ENCODE results near the gene MOB3B.

Gene MOB3B

DNA sequence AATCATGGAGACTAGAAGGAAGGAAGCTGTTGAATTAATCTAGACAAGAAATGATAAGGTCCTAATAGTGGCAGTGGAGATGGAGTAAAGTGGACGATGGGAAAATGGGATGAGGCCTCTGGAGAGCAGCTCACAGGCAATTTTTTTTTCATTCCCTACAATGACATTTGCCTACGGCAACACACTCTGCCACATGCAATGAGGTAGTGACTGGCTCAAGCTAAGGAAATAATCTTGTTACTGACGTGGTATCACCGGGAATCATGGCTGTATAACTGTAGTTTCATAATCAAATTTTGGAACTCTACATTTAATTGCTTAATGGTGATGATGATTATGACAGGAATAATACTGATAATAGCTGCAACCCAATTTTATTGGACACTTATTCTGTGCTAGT is 12.1 kb upstream of the MOB3B start:
- no peak for DNase-seq (ENCODE audit: low spot score)

DNA sequence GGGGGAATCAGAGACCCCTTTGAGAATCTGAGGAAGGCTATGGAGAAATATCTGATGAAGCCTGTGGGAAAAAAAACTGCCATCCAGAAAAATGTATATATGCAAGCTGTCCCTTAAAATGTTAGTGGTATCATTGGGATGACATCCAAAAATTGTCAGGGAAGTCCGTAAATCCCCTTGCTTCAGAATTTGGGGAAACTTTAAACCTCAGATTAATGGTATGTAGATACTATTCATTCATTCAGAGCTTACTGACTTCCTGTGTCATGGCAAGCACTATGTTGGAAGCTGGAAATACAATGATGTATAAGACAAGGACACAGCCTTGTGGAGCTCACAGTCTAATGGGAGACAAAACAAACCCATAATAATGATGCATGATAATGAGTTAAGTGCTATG is 10.9 kb upstream of the MOB3B start:
- no peak for DNase-seq (ENCODE audit: low spot score)

DNA sequence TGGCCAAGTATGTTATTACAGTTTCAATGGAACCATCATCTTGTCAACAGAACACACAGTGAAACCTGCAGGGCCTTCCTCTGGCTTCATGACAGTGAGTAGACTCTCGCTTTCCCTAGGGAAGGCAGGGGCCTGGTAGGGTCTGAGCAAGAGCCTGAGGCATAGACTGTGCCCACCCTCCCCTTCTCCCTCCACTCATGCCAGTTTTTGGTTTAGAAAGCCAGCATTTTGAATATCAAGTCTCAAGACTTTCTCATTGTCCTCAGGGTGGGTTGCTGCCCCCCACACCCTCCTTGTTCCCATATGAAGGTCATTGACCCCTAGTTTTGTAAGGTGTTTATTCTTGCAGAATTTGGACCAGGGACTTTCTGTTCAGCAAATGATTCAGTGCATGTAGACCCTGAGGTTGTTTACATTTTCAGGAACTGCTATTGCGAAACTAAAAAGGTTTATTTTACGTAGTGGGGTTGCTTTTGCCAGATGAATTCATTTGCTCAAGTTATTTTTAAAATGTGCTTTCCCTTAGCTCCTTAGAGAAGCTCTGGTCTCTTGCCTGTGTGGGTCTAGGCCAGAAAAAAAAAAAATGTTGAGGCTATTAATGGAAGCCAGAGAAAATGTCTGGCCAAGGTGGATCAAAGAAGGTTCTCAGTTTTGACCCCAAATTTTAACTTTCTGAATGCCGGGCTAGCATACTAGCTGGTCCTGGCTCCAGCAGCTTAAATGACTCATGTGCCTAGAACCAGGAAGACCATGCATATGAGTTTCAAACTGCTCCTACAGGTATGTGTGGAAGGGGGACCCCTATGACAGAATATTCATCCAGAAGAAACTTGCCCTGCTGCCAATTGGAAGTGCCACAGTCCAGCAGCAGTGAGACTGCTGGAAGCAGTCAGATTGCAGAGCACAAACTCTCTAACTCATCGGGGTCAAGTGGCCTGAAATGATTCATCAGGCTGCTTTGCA is 10.1 kb upstream of the MOB3B start:
- DNase-seq (ENCODE audit: low spot score): peak; percentile 62

DNA sequence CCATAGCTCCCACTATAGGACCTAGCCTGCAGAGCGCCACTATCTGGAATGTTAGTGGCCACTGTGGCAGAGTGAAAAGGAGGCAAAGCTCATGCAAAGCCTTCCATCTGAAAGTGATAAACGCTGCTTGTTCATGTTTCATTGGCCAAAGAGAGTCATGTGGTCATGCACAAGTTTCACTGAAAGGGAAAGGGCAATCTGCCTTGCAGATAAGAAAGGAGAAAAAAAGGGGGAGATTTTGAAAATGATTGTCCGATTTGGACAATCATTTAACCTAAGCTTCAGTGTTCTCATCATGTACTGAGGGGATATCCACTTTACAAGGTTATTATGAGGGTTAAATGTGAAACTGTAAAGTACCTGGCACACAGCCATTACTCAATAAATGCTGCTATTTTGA is 9.0 kb upstream of the MOB3B start:
- peak; percentile 38 for DNase-seq (ENCODE audit: low spot score)

DNA sequence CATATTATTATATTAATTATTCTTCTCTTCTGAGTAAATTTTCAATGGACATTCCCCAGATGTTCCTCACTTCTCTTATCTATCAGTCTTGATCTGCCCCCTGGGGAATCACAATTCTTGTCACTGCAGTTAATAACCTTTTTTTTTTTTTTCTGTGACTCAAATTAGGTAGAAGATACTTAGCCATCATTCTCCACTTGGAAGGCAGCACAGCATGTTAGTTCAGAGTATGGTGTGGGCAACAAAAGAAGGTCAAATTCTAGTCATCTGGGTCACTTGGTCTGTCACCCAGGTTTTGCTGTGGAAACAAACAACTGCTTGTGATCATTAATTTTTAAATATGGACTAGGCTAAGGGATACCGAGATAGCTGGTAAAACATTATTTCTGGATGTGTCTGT is 8.1 kb upstream of the MOB3B start:
- no peak for DNase-seq (ENCODE audit: low spot score)

DNA sequence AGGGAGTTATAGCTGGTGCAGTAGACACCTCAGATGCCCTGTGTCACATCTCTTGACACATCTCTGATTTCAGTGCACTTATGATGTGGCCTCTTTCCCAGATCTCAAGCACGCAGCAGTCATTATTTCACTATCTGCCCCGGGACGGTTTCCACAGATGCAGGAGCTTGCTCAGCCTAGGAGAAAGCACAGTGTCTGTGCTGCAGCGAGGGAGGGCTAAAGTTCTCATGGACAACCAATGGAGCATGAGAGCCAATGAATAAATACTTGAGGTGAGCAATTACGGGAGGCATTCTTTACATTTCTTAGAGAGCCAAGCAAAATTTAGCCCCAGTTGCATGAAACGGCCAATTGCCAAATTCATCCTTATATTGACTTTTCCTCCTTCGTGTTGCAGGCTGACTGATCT is 7.4 kb upstream of the MOB3B start:
- peak; percentile 80 for DNase-seq (ENCODE audit: low spot score)

DNA sequence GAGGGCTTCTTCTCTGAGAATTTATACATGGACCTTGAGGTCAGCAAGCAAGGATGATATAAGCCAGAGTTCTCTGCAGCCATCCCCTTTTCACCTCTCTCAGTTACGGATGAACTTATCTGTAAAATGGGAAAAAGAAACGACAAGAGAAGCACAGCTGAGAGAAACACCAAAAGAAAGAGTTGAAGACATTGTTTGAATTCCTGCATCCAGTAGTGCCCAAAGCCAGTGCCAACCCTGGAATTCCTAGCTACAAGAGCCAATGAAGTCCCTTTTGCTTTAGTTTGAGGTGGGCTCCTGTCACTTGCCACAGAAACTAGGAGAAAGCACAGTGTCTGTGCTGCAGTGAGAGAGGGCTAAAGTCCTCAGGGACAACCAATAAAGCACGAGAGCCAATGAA is 6.6 kb upstream of the MOB3B start:
- DNase-seq (ENCODE audit: low spot score): no peak

DNA sequence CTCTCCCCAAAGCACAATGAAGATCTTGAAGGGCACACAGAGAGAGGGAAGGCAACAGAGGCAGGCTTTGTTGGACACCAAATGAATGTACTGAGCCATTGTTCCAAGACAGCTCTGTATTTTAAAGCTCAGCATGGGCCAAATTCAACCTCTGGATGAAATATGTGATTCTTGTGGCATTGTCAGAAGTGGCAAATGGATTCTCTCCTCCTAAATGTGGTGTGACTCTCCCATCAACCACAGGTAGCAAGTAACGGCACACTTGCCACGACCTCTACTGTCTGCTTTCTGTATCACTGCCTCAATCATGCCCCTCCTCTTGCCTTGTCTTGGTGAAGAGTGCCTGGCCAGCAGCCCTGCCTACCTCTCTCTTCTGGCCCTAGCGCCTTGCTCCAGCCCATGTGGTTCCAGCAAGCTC is 6.1 kb upstream of the MOB3B start:
- peak; percentile 11 for DNase-seq (ENCODE audit: low spot score)

DNA sequence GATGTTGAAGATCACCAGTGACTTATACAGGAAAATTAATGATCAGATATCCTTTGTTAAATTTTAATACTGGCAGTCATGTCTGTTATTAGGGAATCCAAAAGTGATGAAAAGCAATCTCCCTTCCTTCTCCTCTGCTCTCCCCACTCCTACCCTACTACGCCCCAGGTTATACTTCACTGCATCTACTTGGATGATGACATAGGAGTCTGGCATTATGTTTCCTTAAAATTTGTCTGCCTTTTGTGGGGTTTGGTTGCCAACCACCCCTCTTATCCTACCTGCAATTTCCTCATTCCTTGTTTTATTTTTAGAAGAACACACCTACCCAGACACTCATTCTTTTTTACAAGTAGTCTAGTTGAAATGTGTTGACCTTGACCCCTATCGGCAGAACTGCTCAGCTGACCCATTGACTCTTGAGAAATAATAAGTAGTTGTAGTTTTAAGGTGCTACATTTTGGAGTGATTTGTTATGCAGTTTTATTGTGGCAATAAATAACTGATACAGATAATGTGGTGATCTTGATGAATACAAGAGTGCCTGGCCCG is 5.1 kb upstream of the MOB3B start:
- DNase-seq (ENCODE audit: low spot score): peak; percentile 43

DNA sequence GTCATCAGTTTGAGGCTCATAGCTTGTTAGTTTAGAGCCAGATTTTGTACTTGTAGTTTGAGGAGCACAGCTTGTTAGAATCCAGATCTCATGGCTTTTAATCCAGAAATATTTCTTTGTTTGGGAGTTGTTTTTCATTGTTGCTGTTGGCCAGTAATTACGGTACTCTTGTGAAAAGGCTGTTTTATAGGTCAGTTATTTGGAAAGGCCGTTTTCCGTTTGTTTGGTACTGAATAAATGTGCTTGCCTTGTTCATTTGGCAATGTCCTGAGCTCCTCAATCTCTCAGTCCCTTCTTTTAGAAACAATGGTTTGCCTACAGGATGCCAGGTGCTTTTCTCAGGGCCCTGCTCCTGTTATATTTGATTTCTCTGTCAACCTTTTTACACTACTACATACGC is 4.5 kb upstream of the MOB3B start:
- DNase-seq (ENCODE audit: low spot score): no peak

DNA sequence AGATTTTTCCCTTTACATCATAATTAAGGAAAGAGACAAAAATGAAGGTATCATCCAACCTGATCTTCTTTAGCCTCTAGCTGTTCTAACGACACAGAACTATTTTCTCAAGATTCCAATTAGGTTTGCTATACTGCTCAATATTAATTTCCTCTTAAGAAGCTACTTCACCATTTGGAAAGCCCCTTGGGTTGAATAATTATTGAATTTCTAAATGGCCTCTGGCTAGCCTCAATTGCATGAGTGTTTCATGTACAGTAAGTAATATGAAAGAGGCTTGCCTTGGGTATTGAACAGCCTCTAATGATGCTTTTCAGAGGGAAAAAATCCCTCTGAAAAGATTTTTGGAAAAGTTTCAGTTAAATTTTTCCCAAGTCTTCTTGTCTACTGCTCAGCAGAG is 3.7 kb upstream of the MOB3B start:
- no peak for DNase-seq (ENCODE audit: low spot score)

DNA sequence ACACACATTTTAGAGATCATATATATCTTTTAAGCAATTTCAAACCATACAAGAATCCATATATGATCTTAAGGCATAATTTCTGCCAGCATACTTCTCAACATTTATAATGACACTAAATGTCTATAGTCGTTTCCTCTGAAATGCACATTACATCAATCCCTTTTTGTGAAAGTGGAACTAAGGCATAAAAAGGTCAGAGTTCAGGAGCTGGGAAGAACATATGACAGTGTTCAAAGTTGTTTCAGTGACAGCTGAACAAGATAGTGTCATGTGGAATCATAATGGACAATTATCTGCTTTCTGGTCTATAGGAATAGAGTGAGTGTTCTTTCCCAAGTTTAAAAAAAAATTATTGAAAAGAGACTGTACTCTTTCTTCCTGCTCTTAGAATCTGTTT is 2.4 kb upstream of the MOB3B start:
- no peak for DNase-seq (ENCODE audit: low spot score)

DNA sequence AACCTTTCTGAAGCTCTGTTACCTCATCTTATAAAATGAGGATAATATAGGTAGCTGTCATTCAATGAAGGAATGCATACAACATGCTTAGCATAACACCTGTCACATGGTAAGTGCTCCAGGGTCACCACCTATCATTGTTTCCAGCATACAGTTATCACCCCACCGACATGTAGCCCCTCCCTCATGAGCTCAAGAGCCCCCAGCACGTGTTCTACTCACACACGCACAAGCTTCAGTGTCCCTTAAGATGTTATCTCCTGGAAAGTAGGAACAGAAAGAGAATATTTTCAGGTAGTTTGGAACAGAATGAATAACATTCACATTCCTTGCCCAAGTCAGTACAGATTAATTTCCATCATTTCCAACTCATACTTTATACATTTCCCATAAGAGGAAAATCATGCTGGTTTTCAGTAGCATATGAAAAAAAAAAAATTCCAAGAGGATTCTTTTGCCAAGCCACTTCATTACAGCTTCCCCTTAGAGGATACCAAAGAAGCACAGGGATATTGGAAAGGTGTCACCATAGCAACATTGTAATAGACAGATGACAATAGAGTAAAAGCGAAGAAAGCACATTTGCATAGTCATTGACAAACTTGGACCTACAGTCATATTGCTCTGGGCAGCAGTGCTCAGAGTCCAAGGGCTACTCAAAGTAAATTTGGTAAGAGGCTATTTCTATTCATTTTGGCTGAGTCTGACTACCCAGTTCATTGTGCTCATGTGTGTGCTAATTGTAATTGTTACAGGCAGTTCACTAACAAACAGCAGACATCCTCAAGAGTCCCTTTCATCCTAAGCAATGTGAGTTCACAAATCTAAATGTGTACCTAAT is 1.5 kb upstream of the MOB3B start:
- DNase-seq (ENCODE audit: low spot score): no peak

DNA sequence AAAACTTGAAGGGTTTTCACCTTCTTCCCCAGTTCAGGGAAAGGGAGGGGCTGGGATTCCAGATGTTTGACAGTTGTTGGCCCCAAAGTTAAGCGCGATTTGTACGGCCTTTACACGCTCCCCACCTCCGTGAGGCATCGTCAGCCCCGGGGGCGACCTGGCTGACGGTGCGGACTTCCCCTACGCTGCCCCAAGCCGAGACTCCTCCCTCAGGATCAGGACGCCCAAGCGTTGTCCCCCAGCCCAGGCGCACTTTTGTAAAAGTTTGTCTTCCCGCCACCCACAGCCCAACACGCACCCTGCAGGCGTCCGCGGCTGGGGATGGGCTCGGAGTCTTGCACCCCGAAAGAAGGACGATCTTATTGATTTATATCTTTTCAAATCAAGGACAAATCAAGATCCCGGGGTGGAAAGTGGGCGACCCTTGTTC is 713 bp downstream of the MOB3B start:
- DNase-seq (ENCODE audit: low spot score): peak; percentile 66

DNA sequence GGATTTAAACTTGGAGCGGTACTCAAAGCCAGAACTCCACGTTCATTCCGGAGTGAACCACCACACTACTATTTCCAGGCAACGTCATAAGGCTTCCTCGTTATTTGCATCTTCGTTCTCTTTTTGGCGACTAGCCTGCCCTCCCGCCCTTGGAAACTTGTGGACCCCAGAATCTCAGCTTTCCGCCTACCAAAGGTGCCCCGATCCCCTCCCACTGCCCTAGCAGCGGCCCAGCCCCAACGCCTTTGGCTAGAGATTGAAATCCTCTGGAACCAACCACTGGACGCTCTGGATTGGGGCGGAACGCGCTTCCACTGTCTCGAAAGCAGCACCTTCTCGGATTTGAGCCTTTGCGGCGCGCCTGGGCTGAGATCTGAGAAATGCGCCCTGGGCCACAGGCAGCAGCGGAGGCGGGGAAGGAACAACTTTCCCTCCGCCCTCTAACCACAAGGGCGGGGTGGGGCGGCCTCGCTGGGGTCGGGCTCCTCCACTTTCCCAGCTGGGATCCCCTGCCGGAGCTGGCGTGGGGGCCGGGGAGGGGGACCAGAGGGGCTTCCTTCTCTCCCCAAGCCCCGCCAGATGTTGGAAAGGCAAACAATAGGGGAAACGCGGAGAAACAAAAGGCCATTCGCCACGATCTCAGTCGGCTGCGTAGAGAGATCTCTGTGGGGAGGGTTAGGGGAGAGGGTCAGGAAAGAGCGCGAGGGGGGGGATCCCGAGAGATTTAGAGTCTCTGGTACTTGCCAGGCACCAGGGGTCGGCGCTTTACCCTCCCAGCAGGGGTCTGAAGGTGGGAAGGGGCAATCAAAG is 1.3 kb downstream of the MOB3B start:
- DNase-seq (ENCODE audit: low spot score): peak; percentile 83

DNA sequence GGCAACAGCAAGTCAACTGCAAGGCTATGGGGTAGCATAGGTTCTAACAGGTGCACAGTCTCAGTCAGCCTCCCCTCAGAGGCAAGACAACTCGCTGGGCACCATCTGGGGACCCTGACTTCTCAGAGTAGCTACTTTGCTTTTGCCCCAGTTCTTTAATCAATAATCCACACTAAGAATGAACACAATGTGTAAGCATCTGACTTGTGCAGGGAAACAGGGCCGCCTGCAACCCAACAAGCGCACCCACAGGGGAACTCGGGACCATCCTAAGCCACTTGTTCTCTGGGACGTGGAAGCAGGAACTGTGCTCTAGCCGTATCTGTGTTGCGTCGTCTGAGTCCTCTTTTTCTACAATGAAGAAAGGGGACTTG is 1.9 kb downstream of the MOB3B start:
- no peak for DNase-seq (ENCODE audit: low spot score)

DNA sequence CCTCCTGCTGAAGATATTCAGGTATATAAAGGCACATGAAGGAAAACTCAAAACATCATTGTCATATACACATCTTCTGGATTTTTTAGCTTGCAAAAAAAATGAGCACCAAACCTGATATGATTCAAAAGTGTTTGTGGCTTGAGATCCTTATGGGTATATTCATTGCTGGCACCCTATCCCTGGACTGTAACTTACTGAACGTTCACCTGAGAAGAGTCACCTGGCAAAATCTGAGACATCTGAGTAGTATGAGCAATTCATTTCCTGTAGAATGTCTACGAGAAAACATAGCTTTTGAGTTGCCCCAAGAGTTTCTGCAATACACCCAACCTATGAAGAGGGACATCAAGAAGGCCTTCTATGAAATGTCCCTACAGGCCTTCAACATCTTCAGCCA is 5.4 kb downstream of the MOB3B start, which contains the start of gene IFNK:
TSS of gene IFNK (plus strand) at position 55 of the 400 bp plus-strand sequence. CDS start at position 102, 47 bp downstream.
- DNase-seq (ENCODE audit: low spot score): no peak

DNA sequence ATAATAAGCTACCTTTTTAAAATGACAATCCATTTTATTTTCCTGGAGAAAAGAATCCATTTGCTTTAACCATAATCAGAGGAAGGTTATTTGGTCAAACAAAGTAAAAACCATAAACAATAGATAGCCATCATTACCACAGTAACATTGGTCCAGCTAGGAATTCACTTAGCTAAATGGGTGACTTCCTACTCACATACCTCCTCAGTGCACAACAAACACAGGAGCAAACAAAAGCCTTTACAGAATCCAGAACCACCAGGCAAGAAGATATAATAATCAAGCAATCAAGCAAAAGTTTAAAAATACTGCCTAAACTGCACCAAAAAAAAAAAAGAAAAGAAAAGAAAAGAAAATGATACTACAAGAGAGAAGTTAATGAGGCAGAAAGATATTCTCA is 6.5 kb downstream of the MOB3B start:
- no peak for DNase-seq (ENCODE audit: low spot score)

DNA sequence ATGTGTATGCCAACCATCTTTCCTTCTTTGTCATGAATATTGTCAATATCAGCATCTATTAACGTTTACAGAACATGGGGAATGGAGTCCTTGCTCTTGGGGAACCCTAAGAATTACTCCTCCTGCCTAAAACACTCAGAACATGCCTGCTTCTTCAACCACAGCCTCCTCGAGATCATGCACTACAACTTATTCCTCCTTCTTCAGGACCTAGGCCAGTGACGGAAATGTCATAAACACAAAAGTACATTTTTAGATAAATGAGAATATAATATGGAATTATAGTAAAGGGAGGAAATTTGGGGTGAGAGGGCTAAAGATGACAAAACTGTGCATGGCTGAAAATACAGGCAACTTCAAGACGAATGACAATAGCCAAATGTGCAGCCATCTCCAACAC is 8.6 kb downstream of the MOB3B start:
- no peak for DNase-seq (ENCODE audit: low spot score)

DNA sequence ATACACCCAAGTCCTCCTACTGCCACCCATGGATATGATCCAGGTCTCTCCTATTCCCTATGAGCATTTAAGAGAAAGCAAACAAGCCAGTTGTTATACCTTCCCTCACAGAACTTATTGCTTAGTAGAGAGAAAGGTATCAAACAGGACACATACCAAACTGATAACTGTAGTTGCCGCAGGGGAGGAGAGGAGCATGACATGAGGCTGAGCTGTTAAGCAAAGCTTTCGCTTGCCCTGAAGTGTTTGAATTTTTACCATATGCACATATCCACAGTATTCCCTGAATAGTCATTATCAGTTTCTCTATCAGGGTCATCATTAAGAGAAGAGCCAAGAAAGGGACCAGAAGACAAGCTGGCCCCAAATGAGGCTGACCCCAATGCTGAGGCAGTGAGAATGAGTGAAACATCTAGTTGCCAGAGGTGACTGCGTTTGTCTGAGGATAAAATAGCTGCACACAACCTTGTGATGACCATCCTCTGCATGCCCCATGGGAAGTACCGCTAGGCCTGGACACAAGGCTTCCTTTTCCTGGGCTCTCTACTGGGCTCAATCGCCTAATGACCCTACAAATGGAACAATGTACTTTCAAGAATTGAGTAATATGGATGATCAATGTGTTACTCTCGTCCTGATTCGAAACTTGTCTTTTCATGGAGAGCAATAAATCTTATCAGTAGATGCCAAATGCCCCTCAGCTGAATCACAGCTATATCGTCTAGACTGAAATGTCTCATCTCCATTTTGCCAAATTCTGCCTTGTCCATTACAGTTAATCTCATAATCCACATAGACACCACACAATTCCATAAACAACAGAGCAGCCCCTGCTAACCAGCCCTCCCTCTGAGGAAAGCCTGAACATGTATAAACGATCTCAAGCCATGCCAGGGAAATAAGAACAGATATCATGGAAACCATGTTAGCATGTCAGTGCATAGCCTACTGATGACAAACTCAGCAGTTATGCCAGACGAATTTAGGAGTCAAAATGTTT is 9.8 kb downstream of the MOB3B start:
- peak; percentile 56 for DNase-seq (ENCODE audit: low spot score)

DNA sequence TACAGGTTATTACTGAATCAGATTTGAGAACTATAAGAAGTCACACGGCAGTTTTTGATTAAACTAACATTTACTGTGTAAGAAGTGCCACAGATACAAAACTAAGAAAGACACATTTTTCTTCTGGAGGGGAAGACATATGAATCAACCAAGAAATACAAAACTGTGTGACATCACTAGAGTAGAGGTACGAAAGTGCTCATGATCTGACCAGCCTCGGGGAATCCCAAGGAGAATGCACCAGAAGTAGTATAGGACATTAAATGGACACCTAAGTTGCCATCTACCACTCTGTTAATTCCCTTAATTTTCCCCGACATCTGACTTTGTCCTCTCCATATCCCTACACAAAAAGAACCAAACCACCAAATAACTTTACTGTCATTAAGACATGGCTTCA is 10.8 kb downstream of the MOB3B start:
- DNase-seq (ENCODE audit: low spot score): no peak

All from kidney tubule cell (primary cell).